HG03135 (cell line): Measurements from ENCODE around the gene DSG3.
A peak's percentile ranks its signal among the peaks of the same experiment; 100 is the strongest.

ENCODE experiments used
- ATAC-seq: cut with Tn5 transposase; IDR thresholded peaks from one replicate; pipeline ENCODE4 v1.9.1; 2021; ENCODE audit warnings: mild to moderate bottlenecking, moderate library complexity; ENCODE audit not compliant: unreplicated experiment

The DSG3 gene

GRCh38 chr18:31430554-31430953 is 17.0 kb upstream of the DSG3 start:
- no peak for ATAC-seq

- no peak for ATAC-seq
Observed at GRCh38 chr18:31432316-31432715, 15.2 kb upstream of the DSG3 start.

GRCh38 chr18:31436825-31437224 is 10.7 kb upstream of the DSG3 start:
- no peak for ATAC-seq

GRCh38 chr18:31438402-31438801 is 9.1 kb upstream of the DSG3 start:
- no peak for ATAC-seq

- ATAC-seq, result no peak
Observed at GRCh38 chr18:31439807-31440325, 7.7 kb upstream of the DSG3 start.

GRCh38 chr18:31440787-31441186 is 6.8 kb upstream of the DSG3 start:
- ATAC-seq, result no peak

- no peak for ATAC-seq
Observed at GRCh38 chr18:31441493-31441892, 6.0 kb upstream of the DSG3 start.

- no peak for ATAC-seq
Observed at GRCh38 chr18:31444142-31444541, 3.4 kb upstream of the DSG3 start.

GRCh38 chr18:31445908-31446307 is 1.6 kb upstream of the DSG3 start:
- no peak for ATAC-seq

GRCh38 chr18:31446854-31447253 is 687 bp upstream of the DSG3 start:
- no peak for ATAC-seq

GRCh38 chr18:31450409-31450808 is 2.9 kb downstream of the DSG3 start:
- ATAC-seq, result no peak

- no peak for ATAC-seq
Observed at GRCh38 chr18:31451625-31452024, 4.1 kb downstream of the DSG3 start.

- ATAC-seq, result no peak
Observed at GRCh38 chr18:31454066-31454708, 6.6 kb downstream of the DSG3 start.

- ATAC-seq, result no peak
Observed at GRCh38 chr18:31469629-31470028, 22.1 kb downstream of the DSG3 start.

- ATAC-seq, result no peak
Observed at GRCh38 chr18:31478688-31479087, 31.1 kb downstream of the DSG3 start.

GRCh38 chr18:31482051-31482450 is 34.5 kb downstream of the DSG3 start:
- ATAC-seq, result no peak

GRCh38 chr18:31483396-31483795 is 35.9 kb downstream of the DSG3 start:
- no peak for ATAC-seq

- ATAC-seq, result no peak
Observed at GRCh38 chr18:31484461-31484860, 36.9 kb downstream of the DSG3 start.

GRCh38 chr18:31486165-31486564 is 38.6 kb downstream of the DSG3 start:
- no peak for ATAC-seq

- no peak for ATAC-seq
Observed at GRCh38 chr18:31487246-31488015, 39.9 kb downstream of the DSG3 start.

GRCh38 chr18:31489311-31489710 is 41.8 kb downstream of the DSG3 start:
- no peak for ATAC-seq

- peak; percentile 80 for ATAC-seq
Observed at GRCh38 chr18:31490387-31490786, 42.8 kb downstream of the DSG3 start.
